HCT116 (cell line): ENCODE results near the gene OTOR. TPM values are rescaled to one million over a fixed set of nuclear protein-coding genes. Genes with fewer than 3 reads are reported as not detected.

Experiments used
- ATAC-seq: fragments of 200-7000 bp; cut with Tn5 transposase; 2 replicates; pipeline ENCODE4 v1.9.1; 2020; ENCODE audit warnings: mild to moderate bottlenecking, moderate library complexity
- BruUV-seq: library from RNA; stranded (reverse); fragments of 400-500 nt; replicated peaks from 2 replicates; lab custom pipeline; 2021; lab: Mats Ljungman, UMichigan
- CTCF ChIA-PET: fragments of 300-600 bp; sonication (Branson Sonifier 250); formaldehyde crosslinking; loops from one replicate; lab custom pipeline; 2021; ENCODE audit warnings: antibody characterized with exemption; lab: Charles Lee
- POLR2A ChIA-PET: fragments of 300-600, 350-600 bp; sonication (Branson Sonifier 250); formaldehyde crosslinking; loops from one replicate; lab custom pipeline; 2021; ENCODE audit warnings: antibody characterized with exemption; lab: Charles Lee
- RAD21 ChIA-PET, 2 experiments: fragments of 300-600 bp; sonication (Branson Sonifier 250); formaldehyde crosslinking; loops; one replicate each; lab custom pipeline; 2023; ENCODE audit warnings: low total read pairs in 2 of 2; ENCODE audit not compliant: uncharacterized antibody in 2 of 2, unreplicated experiment in 2 of 2, low non-redundant PET in 1 of 2; lab: Charles Lee
- DNase-seq: peaks from one replicate; pipeline ENCODE4 v3.0.0-alpha.2; 2010; ENCODE audit warnings: low read depth, low spot score
- H2AFZ ChIP-seq: fragments of 200-600 bp; shearing (Covaris generic), sonication (generic); 2 replicates; pipeline ENCODE4 v1.6.1; 2017; ENCODE audit warnings: low read depth, mixed run types, mixed read lengths, antibody characterized with exemption, low read length; ENCODE audit not compliant: poor library complexity, severe bottlenecking
- H3K27ac ChIP-seq: 2 replicates; pipeline ENCODE4 v1.5.1; 2012; ENCODE audit warnings: low read depth, low read length
- H3K27me3 ChIP-seq: fragments of 200-600 bp; sonication (generic); 2 replicates; pipeline ENCODE4 v1.6.1; 2016; ENCODE audit warnings: mixed run types, low read length, mixed read lengths; ENCODE audit not compliant: insufficient read depth
- H3K36me3 ChIP-seq, 2 experiments: fragments of 200-500 bp in 1 of 2; fragments of 200-600 bp in 1 of 2; sonication (Bioruptor generic) in 1 of 2; sonication (generic) in 1 of 2; 2 replicates each; pipeline versions ENCODE4 v1.5.1 to v1.6.1; 2014 to 2016; ENCODE audit warnings: low read length in 2 of 2, inconsistent platforms in 1 of 2, mixed read lengths in 1 of 2, mixed run types in 1 of 2; ENCODE audit not compliant: insufficient read depth in 2 of 2, control insufficient read depth in 1 of 2
- H3K4me1 ChIP-seq, 2 experiments: fragments of 200-600 bp in 1 of 2; sonication (generic) in 1 of 2; 2 replicates each; pipeline versions ENCODE4 v1.5.1 to v1.6.1; 2012 to 2017; ENCODE audit warnings: low read length in 2 of 2, inconsistent platforms in 1 of 2, mild to moderate bottlenecking in 1 of 2, mixed read lengths in 1 of 2, mixed run types in 1 of 2, moderate library complexity in 1 of 2; ENCODE audit not compliant: insufficient read depth in 2 of 2, control insufficient read depth in 1 of 2
- H3K4me2 ChIP-seq: fragments of 200-600 bp; sonication (generic); 2 replicates; pipeline ENCODE4 v1.6.1; 2017; ENCODE audit warnings: mixed run types, low read length, mixed read lengths
- H3K4me3 ChIP-seq, 2 experiments: fragments of 200-600 bp in 1 of 2; sonication (generic) in 1 of 2; replicated peaks in 1 of 2; 2 replicates each; pipeline ENCODE4 v1.5.1; 2011 to 2016; ENCODE audit warnings: low read length in 2 of 2, control low read depth in 1 of 2, low read depth in 1 of 2, mild to moderate bottlenecking in 1 of 2, mixed read lengths in 1 of 2, mixed run types in 1 of 2
- H3K79me2 ChIP-seq: fragments of 200-600 bp; sonication (generic); 2 replicates; pipeline ENCODE4 v1.6.1; 2017; ENCODE audit warnings: mild to moderate bottlenecking, mixed run types, low read length, moderate library complexity, mixed read lengths; ENCODE audit not compliant: insufficient read depth
- H3K9ac ChIP-seq: fragments of 200-600 bp; sonication (generic); 2 replicates; pipeline ENCODE4 v1.6.1; 2016; ENCODE audit warnings: low read length, mixed read lengths
- H3K9me2 ChIP-seq: fragments of 200-600 bp; sonication (generic), shearing (Covaris generic); 2 replicates; pipeline ENCODE4 v1.6.1; 2017; ENCODE audit warnings: mixed run types, mild to moderate bottlenecking, moderate library complexity; ENCODE audit not compliant: insufficient read depth
- H3K9me3 ChIP-seq, 2 experiments: fragments of 200-500 bp in 1 of 2; fragments of 200-600 bp in 1 of 2; sonication (Bioruptor generic) in 1 of 2; sonication (generic) in 1 of 2; 2 replicates each; pipeline ENCODE4 v1.6.1; 2014 to 2017; ENCODE audit warnings: low read length in 2 of 2, mixed read lengths in 2 of 2, inconsistent platforms in 1 of 2, low read depth in 1 of 2, mild to moderate bottlenecking in 1 of 2, mixed run types in 1 of 2, moderate library complexity in 1 of 2; ENCODE audit not compliant: control insufficient read depth in 1 of 2, insufficient read depth in 1 of 2
- H4K20me1 ChIP-seq: fragments of 200-600 bp; sonication (generic), shearing (Covaris generic); 2 replicates; pipeline ENCODE4 v1.6.1; 2017; ENCODE audit warnings: mixed run types, mild to moderate bottlenecking, moderate library complexity; ENCODE audit not compliant: insufficient read depth
- POLR2A ChIP-seq: IDR thresholded peaks from 2 replicates; pipeline ENCODE4 v1.7.0; 2011; ENCODE audit warnings: borderline replicate concordance; ENCODE audit not compliant: insufficient read depth, insufficient read length; ENCODE audit errors: extremely low read depth
- POLR2AphosphoS5 ChIP-seq: IDR thresholded peaks from 2 replicates; pipeline ENCODE4 v1.6.1; 2011; ENCODE audit warnings: mild to moderate bottlenecking, low read depth, low read length, moderate library complexity
- REST ChIP-seq: IDR thresholded peaks from 2 replicates; pipeline ENCODE4 v1.6.1; 2012; ENCODE audit warnings: low read depth
- ZBTB33 ChIP-seq: IDR thresholded peaks from 2 replicates; pipeline ENCODE4 v1.6.1; 2011; ENCODE audit warnings: mild to moderate bottlenecking, low read length, moderate library complexity; ENCODE audit not compliant: insufficient replicate concordance; ENCODE audit errors: extremely low read depth
- ZFX ChIP-seq: fragments of 450-650 bp; IDR thresholded peaks from 2 replicates; pipeline ENCODE4 v1.6.1; 2017
- intact Hi-C: fragments of 100-400 bp; cut with micrococcal nuclease; formaldehyde crosslinking; loops from 2 replicates; pipeline ENCODE4 v1.10.0; 2022
- total RNA-seq: library from RNA; stranded (reverse); gene quantifications from one replicate; pipeline ENCODE4 v1.2.1, GENCODE V29; 2021; ENCODE audit not compliant: unreplicated experiment
- TF ChIP-seq, protein P1 (sequence below): IDR thresholded peaks from 2 replicates; pipeline ENCODE4 v1.6.1; 2012

OTOR gene
- total RNA-seq, 1 experiment from 2014 or later = not detected

DNA sequence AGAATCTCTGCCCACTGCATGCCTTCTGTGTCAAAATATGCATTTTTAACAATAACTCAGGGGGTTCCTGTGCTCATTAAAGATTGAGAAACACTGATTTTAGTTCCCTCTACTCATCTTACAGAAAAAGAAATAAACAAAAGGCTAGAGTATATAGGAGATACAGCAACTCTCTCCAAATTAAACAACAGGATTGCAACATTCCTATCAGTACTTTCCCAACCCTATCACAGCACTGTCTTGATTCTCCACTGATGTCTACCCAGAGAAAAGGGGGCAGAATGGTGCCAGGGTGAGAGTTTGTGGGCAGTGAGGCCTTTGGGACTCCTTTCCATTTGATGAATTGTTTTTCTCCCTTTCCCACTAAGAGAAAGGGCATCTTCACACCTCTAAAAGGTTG lies 4.7 kb downstream of the OTOR start (continued):
- TF ChIP-seq, protein P1, sequence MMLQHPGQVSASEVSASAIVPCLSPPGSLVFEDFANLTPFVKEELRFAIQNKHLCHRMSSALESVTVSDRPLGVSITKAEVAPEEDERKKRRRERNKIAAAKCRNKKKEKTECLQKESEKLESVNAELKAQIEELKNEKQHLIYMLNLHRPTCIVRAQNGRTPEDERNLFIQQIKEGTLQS = no peak
- no peak for TF ChIP-seq POLR2AphosphoS5
- no peak for TF ChIP-seq ZFX

GRCh38 chr20:16758454-16759180 lies 10.5 kb downstream of the OTOR start:
- Histone ChIP-seq H3K4me3 (no peak overlapping the region), H3K27me3 (peaks cover 10% of the 10 kb centered on the region; the same call in 1 of the 2 replicates), H2AFZ (no peak overlapping the region), H3K4me1 (0 out of 4 replicates have a peak, but pooled peaks cover 0 to 6% of the 10 kb centered on the region in 2 experiments), H3K27ac (no peak overlapping the region), H3K36me3 (no peaks in the 10 kb centered on the region), H4K20me1 (no peaks in the 10 kb centered on the region), H3K9me2 (no peaks in the 10 kb centered on the region), H3K79me2 (no peaks in the 10 kb centered on the region), H3K9ac (no peak overlapping the region)
- CTCF ChIA-PET = no interaction called here
- RAD21 ChIA-PET = no interaction called here
- no peak for DNase-seq
- POLR2A ChIA-PET = no interaction called here
- TF ChIP-seq REST = no peak
- no peak for TF ChIP-seq ZBTB33
- TF ChIP-seq POLR2A = no peak
- TF ChIP-seq POLR2AphosphoS5 = no peak
- TF ChIP-seq, all 23 proteins: peak for 0
- ATAC-seq = no peak
- BruUV-seq = no TSS peak
- no peaks in the 10 kb centered on the region for H3K9me3 ChIP-seq
- H3K4me2 ChIP-seq = no peak overlapping the region
- intact Hi-C loops = no loop called here
